Aortic smooth muscle cell (primary cell): ENCODE data around the gene RAP1B. TPM values are rescaled to one million over a fixed set of nuclear protein-coding genes. Genes with fewer than 3 reads are reported as not detected.

Experiments used
- total RNA-seq: library from RNA; depleted of rRNA; stranded (reverse); fragments of >200 nt; gene quantifications from 2 replicates; pipeline ENCODE4 v1.2.3, GENCODE V29; 2014

RAP1B gene
- 238 and 295 TPM in 2 replicates for total RNA-seq

GRCh38 chr12:68610370-68611093 is at the start of gene RAP1B:
TSS of gene RAP1B (plus strand) at chr12:68610899. CDS start at chr12:68648725, 37,826 bp downstream.

GRCh38 chr12:68686595-68687521 is 76.2 kb downstream of the RAP1B start, which contains the start of gene NUP107:
TSS of gene NUP107 (plus strand) at chr12:68686978. CDS start at chr12:68687066, 88 bp downstream.

Other genes with a start within 250 kb of the RAP1B start
- gene NUP107, start 76.1 kb downstream of the RAP1B start, total RNA-seq = 36.4 and 45.7 TPM in 2 replicates
- 6.6 and 9.8 TPM in 2 replicates for gene SLC35E3, start 135.3 kb downstream of the RAP1B start, total RNA-seq
- 202 and 214 TPM in 2 replicates for gene MDM2, start 197.3 kb downstream of the RAP1B start, total RNA-seq